ENCODE data around the gene ODC1. TPM values are rescaled to one million over a fixed set of nuclear protein-coding genes. Genes with fewer than 3 reads are reported as not detected.

The ODC1 gene
- total and polyA plus RNA-seq, 2 donors (not counting 3 experiments of a cell fraction or from before 2014, with no cell fraction given) = 109 to 132 TPM

DNA sequence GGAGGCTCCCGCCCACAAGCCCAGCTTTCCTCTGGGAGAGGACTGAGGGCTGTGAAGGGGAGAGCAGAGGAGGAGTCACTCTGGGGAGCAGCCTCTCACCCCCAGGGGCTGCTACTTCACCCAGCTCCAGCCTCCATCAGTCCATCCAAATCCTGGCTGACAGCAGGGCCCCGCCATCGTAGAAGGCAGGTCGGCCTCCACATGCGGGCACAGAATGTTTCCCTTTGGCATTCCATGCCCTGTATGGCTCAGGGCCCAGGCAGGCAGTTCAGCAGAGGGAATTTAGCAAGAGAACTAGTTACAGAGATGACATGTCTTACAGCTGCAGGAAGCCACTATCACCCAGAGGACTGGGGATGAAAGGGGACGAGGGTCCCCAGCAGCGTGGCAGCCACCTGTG, 6.4 kb upstream of the ODC1 start:
- FAIRE-seq = no peak
- intact Hi-C loops (cut with micrococcal nuclease) (no loop called here), dilution Hi-C loops (cut with MboI; ENCODE audit: extremely low pct_ligation_motif_present, low sequenced_read_pairs) (no loop called here)
- Histone ChIP-seq H3K9me1 (replicated peaks; ENCODE audit: control insufficient read depth, extremely low read depth, insufficient read depth, low read length) (no peaks in the 10 kb centered on the region), H4K20me1 (replicated peaks; ENCODE audit: control insufficient read depth, extremely low read depth, insufficient read depth, low read length) (no peaks in the 10 kb centered on the region), H3K36me3 (ENCODE audit: control insufficient read depth in 2 of 2, extremely low read depth in 1 of 2, insufficient read depth in 2 of 2, low read length in 2 of 2) (no peaks in the 10 kb centered on the region), H3K27ac (ENCODE audit: insufficient read depth, low read depth, low read length) (no peak overlapping the region), H3K9ac (replicated peaks; ENCODE audit: extremely low read depth, insufficient read depth, low read length) (no peak overlapping the region), H3K79me2 (ENCODE audit: control insufficient read depth, insufficient read depth, low read length) (no peaks in the 10 kb centered on the region), H3K4me1 (ENCODE audit: control insufficient read depth, extremely low read depth, insufficient read depth, low read length) (peaks cover 5% of the 10 kb centered on the region), H3K4me2 (ENCODE audit: insufficient read depth, low read length) (no peak overlapping the region), H2AFZ (ENCODE audit: low read depth, low read length) (no peak overlapping the region), H3K4me3 (replicated peaks in 1 of 3; ENCODE audit: insufficient read depth in 1 of 3, low read depth in 1 of 3, low read length in 3 of 3) (no peak overlapping the region), H3K27me3 (ENCODE audit: control insufficient read depth in 2 of 2, insufficient read depth in 2 of 2, low read length in 2 of 2) (no peaks in the 10 kb centered on the region), H3K9me3 (replicated peaks; ENCODE audit: control insufficient read depth, insufficient read depth, low read length) (no peaks in the 10 kb centered on the region)
- DNase-seq (ENCODE audit: low read depth, low spot score) = no peak
- BruUV-seq (replicated peaks) = no TSS peak
- POLR2A ChIA-PET = no interaction called here
- CTCF ChIA-PET = no interaction called here
- TF ChIP-seq GATA2 (IDR thresholded peaks at IDR 0.05; ENCODE audit: insufficient read depth, insufficient read length, low read depth, low read length) (no peak), POLR2AphosphoS5 (IDR thresholded peaks at IDR 0.05; ENCODE audit: insufficient read depth, low read depth, low read length) (no peak), MYC (IDR thresholded peaks at IDR 0.05; ENCODE audit: low read depth, low read length) (no peak), POLR2A (IDR thresholded peaks at IDR 0.05; ENCODE audit: low read depth, low read length) (no peak)

DNA sequence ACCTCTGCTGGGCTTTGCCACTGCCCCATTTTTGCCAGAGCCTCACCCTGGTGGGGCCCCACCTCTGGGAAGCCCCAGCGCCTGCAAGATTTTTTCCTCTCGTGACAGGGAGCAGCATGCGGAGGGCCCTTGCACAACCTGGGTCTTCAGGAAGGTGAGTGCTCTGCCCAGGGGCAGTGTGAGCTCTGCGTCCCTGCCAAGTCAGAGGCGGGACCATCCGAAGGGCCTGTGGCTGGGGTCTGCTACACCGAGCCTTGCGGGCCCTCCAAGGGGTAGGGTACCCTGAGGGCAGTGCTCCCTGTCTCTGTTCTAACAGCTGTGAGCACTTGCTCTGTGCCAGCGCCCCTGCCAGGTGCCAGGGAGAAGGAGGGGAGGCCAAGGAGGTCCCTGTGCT, 5.8 kb upstream of the ODC1 start:
- ChIA-PET CTCF (no interaction called here), POLR2A (no interaction called here)
- Histone ChIP-seq H3K4me2 (ENCODE audit: insufficient read depth, low read length) (no peak overlapping the region), H3K79me2 (ENCODE audit: control insufficient read depth, insufficient read depth, low read length) (no peaks in the 10 kb centered on the region), H3K27me3 (ENCODE audit: control insufficient read depth in 2 of 2, insufficient read depth in 2 of 2, low read length in 2 of 2) (no peaks in the 10 kb centered on the region), H3K4me1 (ENCODE audit: control insufficient read depth, extremely low read depth, insufficient read depth, low read length) (peaks cover 9% of the 10 kb centered on the region), H3K9me3 (replicated peaks; ENCODE audit: control insufficient read depth, insufficient read depth, low read length) (no peaks in the 10 kb centered on the region), H4K20me1 (replicated peaks; ENCODE audit: control insufficient read depth, extremely low read depth, insufficient read depth, low read length) (no peaks in the 10 kb centered on the region), H3K4me3 (replicated peaks in 1 of 3; ENCODE audit: insufficient read depth in 1 of 3, low read depth in 1 of 3, low read length in 3 of 3) (no peak overlapping the region), H3K36me3 (ENCODE audit: control insufficient read depth in 2 of 2, extremely low read depth in 1 of 2, insufficient read depth in 2 of 2, low read length in 2 of 2) (no peaks in the 10 kb centered on the region), H3K27ac (ENCODE audit: insufficient read depth, low read depth, low read length) (no peak overlapping the region), H3K9me1 (replicated peaks; ENCODE audit: control insufficient read depth, extremely low read depth, insufficient read depth, low read length) (no peaks in the 10 kb centered on the region), H3K9ac (replicated peaks; ENCODE audit: extremely low read depth, insufficient read depth, low read length) (no peak overlapping the region), H2AFZ (ENCODE audit: low read depth, low read length) (no peak overlapping the region)
- intact Hi-C loops (cut with micrococcal nuclease) (no loop called here), dilution Hi-C loops (cut with MboI; ENCODE audit: extremely low pct_ligation_motif_present, low sequenced_read_pairs) (no loop called here)
- BruUV-seq (replicated peaks) = no TSS peak
- FAIRE-seq = no peak
- TF ChIP-seq MYC (IDR thresholded peaks at IDR 0.05; ENCODE audit: low read depth, low read length) (no peak), FOS (IDR thresholded peaks at IDR 0.05; ENCODE audit: borderline replicate concordance, insufficient read depth, low read length) (no peak), POLR2A (IDR thresholded peaks at IDR 0.05; ENCODE audit: low read depth, low read length) (no peak), MAX (IDR thresholded peaks at IDR 0.05; ENCODE audit: insufficient read depth, insufficient read length) (no peak), EZH2 (IDR thresholded peaks at IDR 0.05; ENCODE audit: borderline replicate concordance, low read depth, low read length, severe bottlenecking) (no peak), JUN (IDR thresholded peaks at IDR 0.05; ENCODE audit: borderline replicate concordance, insufficient read depth, insufficient read length, low read depth) (no peak), GATA2 (IDR thresholded peaks at IDR 0.05; ENCODE audit: insufficient read depth, insufficient read length, low read depth, low read length) (no peak), POLR2AphosphoS5 (IDR thresholded peaks at IDR 0.05; ENCODE audit: insufficient read depth, low read depth, low read length) (no peak)
- TF ChIP-seq, protein P1, sequence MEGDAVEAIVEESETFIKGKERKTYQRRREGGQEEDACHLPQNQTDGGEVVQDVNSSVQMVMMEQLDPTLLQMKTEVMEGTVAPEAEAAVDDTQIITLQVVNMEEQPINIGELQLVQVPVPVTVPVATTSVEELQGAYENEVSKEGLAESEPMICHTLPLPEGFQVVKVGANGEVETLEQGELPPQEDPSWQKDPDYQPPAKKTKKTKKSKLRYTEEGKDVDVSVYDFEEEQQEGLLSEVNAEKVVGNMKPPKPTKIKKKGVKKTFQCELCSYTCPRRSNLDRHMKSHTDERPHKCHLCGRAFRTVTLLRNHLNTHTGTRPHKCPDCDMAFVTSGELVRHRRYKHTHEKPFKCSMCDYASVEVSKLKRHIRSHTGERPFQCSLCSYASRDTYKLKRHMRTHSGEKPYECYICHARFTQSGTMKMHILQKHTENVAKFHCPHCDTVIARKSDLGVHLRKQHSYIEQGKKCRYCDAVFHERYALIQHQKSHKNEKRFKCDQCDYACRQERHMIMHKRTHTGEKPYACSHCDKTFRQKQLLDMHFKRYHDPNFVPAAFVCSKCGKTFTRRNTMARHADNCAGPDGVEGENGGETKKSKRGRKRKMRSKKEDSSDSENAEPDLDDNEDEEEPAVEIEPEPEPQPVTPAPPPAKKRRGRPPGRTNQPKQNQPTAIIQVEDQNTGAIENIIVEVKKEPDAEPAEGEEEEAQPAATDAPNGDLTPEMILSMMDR (IDR thresholded peaks at IDR 0.05; ENCODE audit: extremely low read depth in 1 of 2, insufficient read depth in 1 of 2, low read depth in 1 of 2, low read length in 2 of 2) = no peak
- DNase-seq (ENCODE audit: low read depth, low spot score) = no peak
